H1 (cell line): ENCODE measurements around the gene TMSB10. TPM values are rescaled to one million over a fixed set of nuclear protein-coding genes. Genes with fewer than 3 reads are reported as not detected.
"Not testable (repeated sequence)": the region's sequence is repeated elsewhere in the genome, so short reads cannot be mapped to it uniquely, and the experiment has no call there.

ENCODE experiments used
- CTCF ChIA-PET: fragments of 300-600 bp; sonication (Branson Sonifier 250); formaldehyde crosslinking; loops from one replicate; lab custom pipeline; 2021; ENCODE audit not compliant: partially characterized antibody; lab: Charles Lee
- POLR2A ChIA-PET: fragments of 300-600 bp; sonication (Branson Sonifier 250); formaldehyde crosslinking; loops from one replicate; lab custom pipeline; 2021; ENCODE audit warnings: inconsistent platforms; ENCODE audit not compliant: partially characterized antibody; lab: Charles Lee
- DNase-seq, 2 experiments: peaks; one replicate each; pipeline versions ENCODE4 v3.0.0 to v3.0.0-alpha.2; 2010 to 2022; ENCODE audit warnings: low spot score in 2 of 2, low read depth in 1 of 2, mixed read lengths in 1 of 2
- FAIRE-seq: peaks from 2 replicates; lab custom pipeline; 2011; peaks lifted over from hg19 to GRCh38; lab: Jason Lieb, UNC
- H2AFZ ChIP-seq: 2 replicates; pipeline ENCODE4 v1.8.1; 2012; ENCODE audit warnings: low read length, inconsistent platforms
- H2AK5ac ChIP-seq: 2 replicates; pipeline ENCODE4 v1.6.1; 2013; ENCODE audit warnings: low read depth, low read length
- H2BK120ac ChIP-seq: replicated peaks from 2 replicates; pipeline ENCODE3; 2013; ENCODE audit warnings: low read depth, low read length, inconsistent platforms
- H2BK12ac ChIP-seq: 2 replicates; pipeline ENCODE4 v1.6.1; 2013; ENCODE audit warnings: low read depth, low read length
- H2BK15ac ChIP-seq: 2 replicates; pipeline ENCODE4 v1.6.1; 2013; ENCODE audit warnings: low read length
- H2BK20ac ChIP-seq: 2 replicates; pipeline ENCODE4 v1.6.1; 2013; ENCODE audit warnings: low read length
- H2BK5ac ChIP-seq: 2 replicates; pipeline ENCODE4 v1.6.1; 2013; ENCODE audit warnings: low read depth, low read length
- H3K14ac ChIP-seq: 2 replicates; pipeline ENCODE4 v1.6.1; 2013; ENCODE audit warnings: inconsistent platforms; ENCODE audit not compliant: insufficient read length
- H3K18ac ChIP-seq: 2 replicates; pipeline ENCODE4 v1.6.1; 2013; ENCODE audit warnings: low read length; ENCODE audit errors: extremely low read depth
- H3K23ac ChIP-seq: 2 replicates; pipeline ENCODE4 v1.6.1; 2013; ENCODE audit warnings: inconsistent platforms; ENCODE audit not compliant: insufficient read length
- H3K23me2 ChIP-seq: 2 replicates; pipeline ENCODE4 v1.6.1; 2013; ENCODE audit warnings: low read depth, low read length
- H3K27ac ChIP-seq: 2 replicates; pipeline ENCODE4 v1.6.1; 2011; ENCODE audit warnings: low read depth, low read length, inconsistent platforms
- H3K27me3 ChIP-seq, 4 experiments: replicated peaks in 1 of 4; 1 replicate in 1 of 4; 2 replicates in 3 of 4; pipeline versions ENCODE4 v1.6.1 to v1.8.1; 2011 to 2013; ENCODE audit warnings: low read length in 3 of 4, mild to moderate bottlenecking in 3 of 4, inconsistent platforms in 2 of 4, mixed read lengths in 2 of 4, moderate library complexity in 1 of 4; ENCODE audit not compliant: control insufficient read depth in 3 of 4, insufficient read depth in 3 of 4; ENCODE audit errors: extremely low read depth in 1 of 4
- H3K36me3 ChIP-seq, 4 experiments: 2 replicates each; pipeline versions ENCODE4 v1.6.1 to v1.8.1; 2011 to 2013; ENCODE audit warnings: mild to moderate bottlenecking in 4 of 4, low read length in 3 of 4, moderate library complexity in 2 of 4, control low read depth in 1 of 4, inconsistent platforms in 1 of 4; ENCODE audit not compliant: insufficient read depth in 4 of 4, control insufficient read depth in 2 of 4
- H3K4ac ChIP-seq: replicated peaks from 2 replicates; pipeline ENCODE3; 2013; ENCODE audit warnings: low read length, low read depth, mixed read lengths, inconsistent platforms; ENCODE audit not compliant: insufficient read length
- H3K4me1 ChIP-seq, 4 experiments: replicated peaks in 1 of 4; 1 replicate in 1 of 4; 2 replicates in 3 of 4; pipeline versions ENCODE4 v1.6.1 to v1.8.1; 2011 to 2013; ENCODE audit warnings: low read length in 3 of 4, inconsistent platforms in 2 of 4, mixed read lengths in 1 of 4; ENCODE audit not compliant: insufficient read depth in 4 of 4, control insufficient read depth in 3 of 4
- H3K4me2 ChIP-seq, 2 experiments: 2 replicates each; pipeline versions ENCODE4 v1.6.1 to v1.8.1; 2011 to 2013; ENCODE audit warnings: low read depth in 2 of 2, low read length in 2 of 2, control low read depth in 1 of 2, inconsistent platforms in 1 of 2, mild to moderate bottlenecking in 1 of 2; ENCODE audit not compliant: insufficient read depth in 1 of 2
- H3K4me3 ChIP-seq, 4 experiments: fragments of 200-600, 300-600 bp in 1 of 4; sonication (generic), shearing (Covaris generic), sonication (Bioruptor Twin) in 1 of 4; 2 replicates each; pipeline versions ENCODE4 v1.5.1 to v1.8.1; 2011 to 2016; ENCODE audit warnings: low read length in 4 of 4, low read depth in 3 of 4, control low read depth in 2 of 4, inconsistent platforms in 2 of 4, mild to moderate bottlenecking in 2 of 4, mixed read lengths in 1 of 4, moderate library complexity in 1 of 4; ENCODE audit not compliant: insufficient read depth in 2 of 4; ENCODE audit errors: extremely low read depth in 1 of 4
- H3K56ac ChIP-seq: replicated peaks from 2 replicates; pipeline ENCODE3; 2013; ENCODE audit warnings: low read depth, mild to moderate bottlenecking, mixed read lengths, low read length, inconsistent platforms; ENCODE audit not compliant: insufficient read length
- H3K79me1 ChIP-seq: 2 replicates; pipeline ENCODE4 v1.6.1; 2013; ENCODE audit warnings: low read depth, low read length, control low read depth
- H3K79me2 ChIP-seq, 2 experiments: 2 replicates each; pipeline versions ENCODE4 v1.6.1 to v1.8.1; 2012 to 2013; ENCODE audit warnings: low read length in 2 of 2, mild to moderate bottlenecking in 2 of 2, inconsistent platforms in 1 of 2; ENCODE audit not compliant: insufficient read depth in 2 of 2, control insufficient read depth in 1 of 2
- H3K9ac ChIP-seq, 4 experiments: replicated peaks in 1 of 4; 1 replicate in 1 of 4; 2 replicates in 3 of 4; pipeline versions ENCODE4 v1.6.1 to v1.8.1; 2011 to 2013; ENCODE audit warnings: low read depth in 3 of 4, low read length in 3 of 4, control low read depth in 2 of 4, mild to moderate bottlenecking in 2 of 4, moderate library complexity in 2 of 4, inconsistent platforms in 1 of 4; ENCODE audit errors: extremely low read depth in 1 of 4
- H3K9me3 ChIP-seq, 2 experiments: 2 replicates each; pipeline versions ENCODE4 v1.6.1 to v1.8.1; 2012 to 2013; ENCODE audit warnings: mild to moderate bottlenecking in 2 of 2, moderate library complexity in 2 of 2, control low read depth in 1 of 2, inconsistent platforms in 1 of 2, low read depth in 1 of 2, low read length in 1 of 2, mixed read lengths in 1 of 2; ENCODE audit not compliant: insufficient read depth in 2 of 2
- H4K20me1 ChIP-seq, 2 experiments: replicated peaks in 1 of 2; 2 replicates each; pipeline versions ENCODE3 to v1.8.1; 2011 to 2013; ENCODE audit warnings: inconsistent platforms in 2 of 2, low read length in 2 of 2, mild to moderate bottlenecking in 1 of 2; ENCODE audit not compliant: insufficient read depth in 2 of 2, control insufficient read depth in 1 of 2
- H4K5ac ChIP-seq: 2 replicates; pipeline ENCODE4 v1.6.1; 2013; ENCODE audit warnings: low read length, low read depth, mixed read lengths, inconsistent platforms; ENCODE audit not compliant: insufficient read length
- H4K8ac ChIP-seq: 2 replicates; pipeline ENCODE4 v1.8.0; 2013; ENCODE audit warnings: mild to moderate bottlenecking, moderate library complexity, low read length, inconsistent platforms; ENCODE audit not compliant: insufficient read depth; ENCODE audit errors: extremely low read depth
- H4K91ac ChIP-seq: replicated peaks from 2 replicates; pipeline ENCODE3; 2013; ENCODE audit warnings: low read length, mixed read lengths, inconsistent platforms; ENCODE audit not compliant: insufficient read length
- WGBS, 2 experiments: shearing (Covaris generic) in 1 of 2; methylation state at CpG; one replicate each; pipeline versions ENCODE4 v1.1.6 to v1.1.7; 2013 to 2015; ENCODE audit warnings: low lambda C conversion rate in 2 of 2, mixed read lengths in 2 of 2, inconsistent platforms in 1 of 2, low coverage in 1 of 2, missing lambda C conversion rate in 1 of 2; ENCODE audit not compliant: insufficient replicate concordance in 2 of 2, insufficient coverage in 1 of 2, insufficient read length in 1 of 2; ENCODE audit errors: extremely low coverage in 1 of 2, missing lambda C conversion rate in 1 of 2; 5-methylcytosine and 5-hydroxymethylcytosine counted together
- polyA plus RNA-seq, 7 experiments: library from polyadenylated mRNA; depleted of rRNA in 3 of 7; stranded (reverse) in 5 of 7; unstranded in 2 of 7; fragments of >200 nt in 5 of 7; fragments of 200-250 nt in 2 of 7; gene quantifications; 1 replicate in 5 of 7; 2 replicates in 1 of 7; 4 replicates in 1 of 7; pipeline versions ENCODE4 v1.2.1 to v1.2.3, GENCODE V29; 2011 to 2013; ENCODE audit warnings: missing spikeins in 2 of 7, mixed read lengths in 2 of 7
- total RNA-seq: library from RNA; stranded (reverse); fragmentation: NEBNext Ultra II Directional; extraction: Animal tissue kit (Norgen Biotek cat#: 25700); gene quantifications from 2 replicates; pipeline ENCODE4 v1.2.1, GENCODE V29; 2021

TMSB10 gene
- total and polyA plus RNA-seq, 2 of the 8 experiments (the other 6 are each of a cell fraction or from before 2014, with no cell fraction given), result 593 to 1,075 TPM

GRCh38 chr2:84868327-84868726, 37.1 kb upstream of the TMSB10 start:
- H2AFZ ChIP-seq, H3K23ac ChIP-seq, H2BK15ac ChIP-seq, POLR2A ChIA-PET, H3K23me2 ChIP-seq, H3K4ac ChIP-seq, DNase-seq, H3K4me2 ChIP-seq, H4K20me1 ChIP-seq, H2BK5ac ChIP-seq, FAIRE-seq, H4K91ac ChIP-seq, H3K9ac ChIP-seq, H4K5ac ChIP-seq, H3K27me3 ChIP-seq, H3K4me1 ChIP-seq, H3K36me3 ChIP-seq, H3K9me3 ChIP-seq, H3K56ac ChIP-seq, H3K27ac ChIP-seq, H2AK5ac ChIP-seq, H3K4me3 ChIP-seq, H2BK20ac ChIP-seq, H2BK12ac ChIP-seq, H2BK120ac ChIP-seq, H3K79me1 ChIP-seq, H4K8ac ChIP-seq, H3K14ac ChIP-seq, H3K79me2 ChIP-seq, H3K18ac ChIP-seq: not testable (repeated sequence)
- CTCF ChIA-PET, result interaction anchor here (1.1 to 2.6 kb wide), 2 partner anchors 11 to 57 kb away, joined by 3 to 9 read pairs; no protein-coding TSS in a partner anchor
- WGBS, 2 experiments, result 97% methylated on average over 4 of the region's 4 CpGs; no CpG with 5 or more reads in 1 of the 2 experiments
